MG63 (cell line): ENCODE measurements around the gene CAPN8. TPM values are rescaled to one million over a fixed set of nuclear protein-coding genes. Genes with fewer than 3 reads are reported as not detected.
A peak's percentile ranks its signal among the peaks of the same experiment; 100 is the strongest.

Experiments
- DNase-seq: peaks from one replicate; pipeline ENCODE4 v3.0.0-alpha.2; 2020
- H3K27me3 ChIP-seq: fragments of 250-450 bp; sonication (Bioruptor Pico); 2 replicates; pipeline ENCODE4 v1.5.1; 2020; ENCODE audit warnings: mild to moderate bottlenecking, moderate library complexity
- H3K36me3 ChIP-seq: fragments of 250-450 bp; sonication (Bioruptor Pico); 2 replicates; pipeline ENCODE4 v1.5.1; 2020; ENCODE audit warnings: mild to moderate bottlenecking, moderate library complexity
- H3K4me3 ChIP-seq: fragments of 250-450 bp; sonication (Bioruptor Pico); 2 replicates; pipeline ENCODE4 v1.5.1; 2020; ENCODE audit warnings: mild to moderate bottlenecking, moderate library complexity
- H3K9me3 ChIP-seq: fragments of 250-450 bp; sonication (Bioruptor Pico); 2 replicates; pipeline ENCODE4 v1.5.1; 2020; ENCODE audit warnings: mild to moderate bottlenecking, moderate library complexity
- total RNA-seq: library from RNA; depleted of rRNA; stranded (reverse); fragments of >200 nt; shearing (Covaris generic); gene quantifications from 2 replicates; pipeline ENCODE4 v1.2.3, GENCODE V29; 2014; ENCODE audit warnings: low replicate concordance

The CAPN8 gene
- total RNA-seq, 1 experiment from 2014 or later: not detected

DNA sequence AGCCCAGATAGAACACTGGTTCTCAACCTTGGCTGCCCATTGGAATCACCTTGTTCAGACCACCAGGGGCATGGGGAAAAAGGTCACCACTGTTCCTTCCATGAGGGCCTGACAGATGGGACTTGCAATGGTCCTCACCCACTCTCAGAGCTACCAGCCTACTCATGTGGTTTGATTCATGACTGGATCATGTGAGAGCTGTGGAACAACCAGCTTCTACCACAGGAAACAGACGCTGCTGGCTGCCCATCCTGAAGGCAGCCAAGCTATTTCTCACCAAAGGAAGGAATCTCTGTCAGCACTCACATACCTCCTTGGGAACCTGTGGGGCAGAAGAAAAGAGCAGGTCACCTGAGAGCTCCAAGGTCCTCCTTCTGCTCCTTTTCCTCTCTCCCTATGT is 53.6 kb downstream of the CAPN8 start:
- no peaks in the 10 kb centered on the region for H3K27me3 ChIP-seq
- H3K36me3 ChIP-seq: no peaks in the 10 kb centered on the region
- no peak for DNase-seq
- no peaks in the 10 kb centered on the region for H3K9me3 ChIP-seq
- no peak overlapping the region for H3K4me3 ChIP-seq

DNA sequence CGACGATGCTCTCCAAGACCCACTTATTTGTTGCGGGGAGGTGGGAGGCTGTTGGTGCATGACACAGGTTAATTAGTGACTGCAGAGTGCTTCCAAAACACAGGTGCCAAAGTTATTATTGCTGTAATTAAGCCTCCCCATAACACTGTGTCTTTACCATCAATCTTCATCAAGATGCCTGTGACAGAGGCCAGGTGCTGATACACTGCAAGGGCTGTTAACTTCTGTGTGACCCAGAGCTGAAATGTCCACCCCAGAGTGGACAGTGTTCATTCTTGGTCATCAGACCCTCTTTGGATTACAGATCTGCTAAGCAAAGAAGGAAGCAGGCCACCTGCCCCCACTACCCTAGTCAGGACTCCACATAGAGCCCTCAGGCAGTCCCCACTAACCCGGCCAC is 55.5 kb downstream of the CAPN8 start:
- H3K36me3 ChIP-seq: no peaks in the 10 kb centered on the region
- H3K27me3 ChIP-seq: no peaks in the 10 kb centered on the region
- no peak for DNase-seq
- H3K4me3 ChIP-seq: no peak overlapping the region
- no peaks in the 10 kb centered on the region for H3K9me3 ChIP-seq

DNA sequence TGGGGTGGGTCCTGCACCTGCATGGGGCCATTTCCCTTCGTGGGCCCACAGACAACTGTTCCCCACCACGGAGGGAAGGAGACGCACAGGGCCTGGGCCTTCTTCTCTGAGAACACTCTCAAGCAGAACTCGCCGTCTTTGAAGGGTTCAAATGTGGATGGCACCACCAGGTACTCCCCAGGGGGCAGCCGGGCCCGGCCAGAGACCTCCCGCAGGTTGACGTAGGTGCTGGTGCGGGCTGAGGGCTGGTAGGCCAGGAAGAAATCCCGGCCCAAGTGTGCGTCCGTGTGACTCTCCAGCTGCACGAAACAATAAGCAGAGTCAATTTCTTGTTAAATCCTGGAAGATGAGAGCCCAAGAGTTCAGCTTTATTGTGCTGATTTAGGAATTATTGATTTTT is 56.4 kb downstream of the CAPN8 start:
- no peaks in the 10 kb centered on the region for H3K36me3 ChIP-seq

DNA sequence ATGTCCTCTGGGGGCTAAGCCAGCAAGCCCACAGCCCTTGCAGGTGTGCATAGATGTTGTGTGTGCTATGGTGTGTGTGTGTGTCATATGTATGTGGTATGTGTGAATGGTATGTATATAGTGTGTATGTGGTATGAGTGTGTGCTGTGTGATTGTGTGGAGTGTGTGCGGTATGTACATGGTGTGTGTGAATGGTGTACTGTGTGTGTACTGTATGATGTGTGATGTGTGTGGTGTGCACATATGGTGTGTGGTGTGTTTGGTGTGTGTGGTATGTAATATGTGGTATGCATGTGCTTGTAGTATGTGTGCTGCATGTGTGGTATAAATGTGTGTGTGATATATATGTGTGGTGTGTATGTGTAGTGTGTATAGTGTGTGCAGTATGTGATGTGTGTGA is 107.0 kb downstream of the CAPN8 start:
- no peak for DNase-seq
- Histone ChIP-seq H3K36me3 (no peaks in the 10 kb centered on the region), H3K4me3 (no peak overlapping the region), H3K9me3 (no peaks in the 10 kb centered on the region), H3K27me3 (no peaks in the 10 kb centered on the region)

More for the DNA sequence above, 56.4 kb downstream of the CAPN8 start:
- no peaks in the 10 kb centered on the region for H3K27me3 ChIP-seq
- H3K4me3 ChIP-seq: no peak overlapping the region
- H3K9me3 ChIP-seq: no peaks in the 10 kb centered on the region
- no peak for DNase-seq

DNA sequence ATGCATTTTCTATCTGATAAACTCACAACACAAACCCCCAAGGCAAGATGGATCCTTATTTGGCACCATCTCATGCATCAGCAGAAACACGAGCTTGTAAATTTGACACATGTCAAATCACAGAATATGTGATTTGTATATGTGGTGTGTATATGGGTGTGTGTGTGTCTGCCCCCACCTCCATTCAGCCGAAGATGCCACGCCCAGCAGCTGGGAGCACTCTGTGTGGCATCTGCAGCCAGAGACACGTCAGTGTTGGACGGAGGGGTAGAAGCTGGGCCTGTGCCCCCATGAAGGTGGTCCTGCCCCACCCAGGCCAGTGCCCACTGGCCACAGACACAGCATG is 108.4 kb downstream of the CAPN8 start:
- H3K9me3 ChIP-seq: no peaks in the 10 kb centered on the region
- H3K27me3 ChIP-seq: no peaks in the 10 kb centered on the region
- H3K36me3 ChIP-seq: no peaks in the 10 kb centered on the region
- no peak for DNase-seq
- no peak overlapping the region for H3K4me3 ChIP-seq

DNA sequence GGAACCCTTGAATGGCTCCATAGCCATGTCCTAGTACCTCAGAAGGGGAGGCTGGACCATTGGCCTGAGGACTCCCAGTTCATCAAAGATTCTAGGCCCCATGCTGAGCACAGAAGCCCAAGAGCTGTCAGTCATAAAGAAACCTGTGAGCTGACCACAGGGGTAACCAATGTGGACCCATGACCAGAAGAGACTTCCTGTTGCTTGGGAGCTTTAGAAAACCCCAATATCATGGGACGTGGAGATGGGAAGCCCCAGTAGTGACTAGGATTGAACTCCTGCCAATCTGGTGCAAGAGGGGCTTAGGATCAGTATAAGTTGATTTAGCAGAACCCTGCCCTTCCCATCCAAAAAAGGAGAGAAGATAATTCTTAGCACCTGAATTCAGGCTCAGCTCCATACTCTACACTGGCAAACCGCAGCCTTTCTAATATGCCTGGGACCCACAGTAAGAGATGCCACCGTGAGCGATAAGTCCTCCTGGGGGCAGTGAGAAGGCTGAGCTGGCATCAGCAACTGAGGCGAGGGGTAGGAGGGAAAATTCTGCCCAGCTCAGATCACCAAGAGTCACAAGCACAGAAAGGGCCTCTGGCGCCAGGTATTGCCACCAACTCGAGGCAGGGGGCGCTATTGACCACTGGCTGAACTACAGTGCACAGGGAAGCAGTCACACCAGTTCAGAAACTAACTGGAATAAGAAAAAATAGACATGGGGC is 108.9 kb downstream of the CAPN8 start:
- no peak overlapping the region for H3K4me3 ChIP-seq
- no peaks in the 10 kb centered on the region for H3K36me3 ChIP-seq
- peak; percentile 31 for DNase-seq
- no peaks in the 10 kb centered on the region for H3K9me3 ChIP-seq
- H3K27me3 ChIP-seq: no peaks in the 10 kb centered on the region

DNA sequence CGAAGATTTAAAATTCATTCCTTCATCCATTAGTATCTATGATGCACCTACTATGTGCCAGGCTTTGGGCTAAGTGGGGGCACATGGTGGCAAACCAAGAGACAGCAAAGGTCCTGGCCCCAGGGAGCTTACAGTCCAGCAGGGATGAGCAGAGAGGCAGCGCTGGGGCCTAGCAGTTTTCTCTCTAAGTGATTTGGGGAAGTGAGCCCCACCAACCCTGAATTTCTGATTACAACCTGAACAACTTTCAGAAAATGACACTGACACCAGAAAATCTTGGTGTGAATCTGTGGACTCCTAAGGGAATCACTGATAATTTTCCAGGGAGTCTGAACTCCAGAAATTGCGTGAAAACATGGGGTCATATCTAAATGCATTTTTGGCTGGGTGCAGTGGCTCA is 111.5 kb downstream of the CAPN8 start:
- Histone ChIP-seq H3K36me3 (no peaks in the 10 kb centered on the region), H3K9me3 (no peaks in the 10 kb centered on the region), H3K4me3 (no peak overlapping the region), H3K27me3 (no peaks in the 10 kb centered on the region)
- no peak for DNase-seq

DNA sequence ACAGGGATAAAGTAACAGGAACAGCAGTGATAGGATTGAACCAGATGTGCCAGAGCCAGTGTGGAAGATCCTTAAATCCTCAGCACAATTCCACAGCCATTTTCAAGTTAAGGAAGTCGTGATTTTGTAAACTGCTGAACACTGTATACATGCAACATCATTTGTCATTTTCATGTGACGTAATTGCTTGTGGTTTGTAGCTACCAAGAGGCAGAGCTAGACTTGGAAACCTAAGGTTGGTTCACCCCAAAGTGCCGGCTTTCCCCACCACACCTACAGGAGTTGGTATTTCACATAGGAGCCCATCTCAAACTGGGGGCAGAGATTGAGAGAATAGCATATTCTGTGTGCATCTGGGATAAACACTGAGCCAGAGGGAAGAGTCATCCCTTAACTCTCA is 113.9 kb downstream of the CAPN8 start:
- Histone ChIP-seq H3K27me3 (no peaks in the 10 kb centered on the region), H3K36me3 (no peaks in the 10 kb centered on the region), H3K4me3 (no peak overlapping the region), H3K9me3 (no peaks in the 10 kb centered on the region)
- no peak for DNase-seq

DNA sequence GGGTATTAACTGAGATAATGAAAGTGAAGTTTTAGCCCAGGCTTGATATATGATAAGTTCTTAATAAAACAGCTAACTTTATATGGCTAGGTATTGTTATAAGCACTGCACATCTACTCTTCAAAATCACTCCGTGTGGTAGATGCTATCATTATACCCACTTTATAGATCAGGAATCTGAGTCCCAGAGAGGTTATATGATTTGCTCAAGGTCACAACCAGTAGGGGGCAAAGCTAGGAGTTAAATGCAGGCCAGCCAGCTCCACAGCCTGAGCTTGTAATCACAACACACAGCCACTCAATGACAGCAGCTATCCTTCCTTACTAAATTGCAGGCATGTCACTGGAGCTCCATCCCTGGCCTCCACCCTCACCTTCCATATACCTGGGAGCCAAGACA is 115.8 kb downstream of the CAPN8 start:
- no peaks in the 10 kb centered on the region for H3K36me3 ChIP-seq
- no peak overlapping the region for H3K4me3 ChIP-seq
- no peak for DNase-seq
- no peaks in the 10 kb centered on the region for H3K9me3 ChIP-seq
- H3K27me3 ChIP-seq: no peaks in the 10 kb centered on the region

DNA sequence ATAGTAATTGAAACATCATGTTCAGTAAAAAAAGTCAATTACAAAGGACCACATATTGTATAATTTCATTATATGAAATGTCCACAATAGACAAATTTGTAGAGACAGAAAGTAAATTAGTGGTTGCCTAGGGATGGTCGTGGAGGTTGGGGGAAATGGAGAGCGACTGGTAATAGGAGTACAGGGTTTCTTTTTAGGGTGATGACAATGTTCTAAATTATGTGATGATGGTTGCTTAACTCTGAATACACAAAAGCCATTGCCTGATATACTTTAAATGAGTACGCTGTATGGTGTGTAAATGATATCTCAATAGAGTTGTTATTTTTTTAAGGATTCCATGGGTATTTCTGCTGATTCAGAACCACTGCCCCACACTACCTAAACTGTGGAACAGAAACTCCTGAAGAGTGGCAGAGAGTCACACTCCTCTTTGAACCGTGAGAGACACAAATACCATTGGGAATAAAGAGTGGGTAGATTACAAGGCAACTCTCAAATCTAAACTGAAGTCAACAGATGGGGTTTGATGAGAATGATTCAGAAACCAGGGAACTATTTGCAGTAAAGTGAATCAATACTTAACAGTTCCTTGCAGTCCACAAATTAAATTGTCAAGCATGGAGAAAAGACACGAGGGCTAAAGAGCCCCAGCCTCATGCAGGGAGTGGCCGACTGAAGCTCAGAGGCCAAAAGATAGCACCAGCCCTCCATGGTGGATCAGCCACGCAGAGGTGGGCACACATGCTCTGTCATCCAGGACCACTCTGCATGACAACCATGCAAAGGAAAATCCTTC is 118.0 kb downstream of the CAPN8 start:
- no peak for DNase-seq
- Histone ChIP-seq H3K4me3 (no peak overlapping the region), H3K9me3 (no peaks in the 10 kb centered on the region), H3K27me3 (no peaks in the 10 kb centered on the region), H3K36me3 (no peaks in the 10 kb centered on the region)

DNA sequence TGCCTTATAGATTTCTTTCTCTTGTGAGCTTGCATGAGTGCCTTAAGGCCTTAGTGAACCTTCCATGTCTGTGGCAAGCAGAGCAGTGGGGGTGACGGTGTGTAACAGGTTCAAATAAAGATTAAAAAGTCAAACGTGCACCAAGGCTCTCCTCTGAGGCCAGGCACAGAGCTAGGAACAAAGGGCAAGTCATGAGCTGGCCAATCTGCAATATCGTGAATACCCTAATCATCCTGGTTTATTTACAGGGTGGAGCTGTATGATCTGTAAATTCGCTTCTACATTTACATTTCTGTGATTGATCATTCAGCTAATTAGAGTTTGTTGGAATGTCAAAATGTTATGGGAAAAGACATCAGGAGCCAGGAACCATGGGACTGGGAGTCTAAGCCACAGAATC is 120.2 kb downstream of the CAPN8 start:
- Histone ChIP-seq H3K9me3 (no peaks in the 10 kb centered on the region), H3K27me3 (no peaks in the 10 kb centered on the region), H3K36me3 (no peaks in the 10 kb centered on the region), H3K4me3 (no peak overlapping the region)
- DNase-seq: no peak

DNA sequence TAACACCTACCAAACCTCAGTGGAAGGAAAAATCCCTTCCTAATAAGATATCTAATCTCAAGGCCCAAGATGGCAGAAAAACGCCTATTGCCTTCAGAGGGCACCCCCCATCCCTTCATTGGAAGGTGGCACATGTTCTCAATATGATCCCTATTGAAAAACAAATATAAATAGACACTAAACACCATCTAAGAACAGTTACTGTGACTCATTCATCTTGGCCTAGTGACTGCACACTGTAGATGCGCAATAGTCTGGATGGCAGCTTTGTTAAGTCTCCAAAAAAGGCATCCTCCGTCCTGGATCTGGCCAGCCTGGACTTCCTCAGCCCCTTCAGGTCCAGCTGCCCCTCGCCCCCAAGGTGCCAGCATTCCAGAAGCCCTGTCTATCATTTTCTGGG is 121.9 kb downstream of the CAPN8 start:
- Histone ChIP-seq H3K9me3 (no peaks in the 10 kb centered on the region), H3K27me3 (no peaks in the 10 kb centered on the region; the same call in 1 of the 2 replicates), H3K36me3 (no peaks in the 10 kb centered on the region), H3K4me3 (no peak overlapping the region)
- DNase-seq: peak; percentile 58

DNA sequence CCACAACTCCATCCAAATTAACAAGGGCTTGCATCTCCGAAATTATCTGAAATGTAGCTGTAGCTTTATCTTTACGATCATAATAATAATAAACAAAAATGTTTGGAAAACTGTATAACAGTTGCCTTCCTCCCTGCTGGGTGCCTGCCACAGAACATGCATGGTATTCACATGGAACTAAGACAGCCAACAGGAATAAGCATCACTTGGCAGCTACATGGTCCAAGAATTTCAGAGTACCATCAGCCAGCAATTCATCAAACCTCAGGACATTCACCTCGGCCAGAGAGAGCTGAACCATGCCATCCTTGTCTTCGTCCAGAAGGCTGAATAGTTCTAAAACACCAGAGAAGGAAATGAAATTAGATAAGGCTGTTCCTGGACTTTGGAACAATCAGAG is 122.7 kb downstream of the CAPN8 start:
- peak; percentile 87 for DNase-seq
- Histone ChIP-seq H3K27me3 (no peaks in the 10 kb centered on the region; the same call in 1 of the 2 replicates), H3K36me3 (no peaks in the 10 kb centered on the region), H3K4me3 (no peak overlapping the region), H3K9me3 (no peaks in the 10 kb centered on the region)

DNA sequence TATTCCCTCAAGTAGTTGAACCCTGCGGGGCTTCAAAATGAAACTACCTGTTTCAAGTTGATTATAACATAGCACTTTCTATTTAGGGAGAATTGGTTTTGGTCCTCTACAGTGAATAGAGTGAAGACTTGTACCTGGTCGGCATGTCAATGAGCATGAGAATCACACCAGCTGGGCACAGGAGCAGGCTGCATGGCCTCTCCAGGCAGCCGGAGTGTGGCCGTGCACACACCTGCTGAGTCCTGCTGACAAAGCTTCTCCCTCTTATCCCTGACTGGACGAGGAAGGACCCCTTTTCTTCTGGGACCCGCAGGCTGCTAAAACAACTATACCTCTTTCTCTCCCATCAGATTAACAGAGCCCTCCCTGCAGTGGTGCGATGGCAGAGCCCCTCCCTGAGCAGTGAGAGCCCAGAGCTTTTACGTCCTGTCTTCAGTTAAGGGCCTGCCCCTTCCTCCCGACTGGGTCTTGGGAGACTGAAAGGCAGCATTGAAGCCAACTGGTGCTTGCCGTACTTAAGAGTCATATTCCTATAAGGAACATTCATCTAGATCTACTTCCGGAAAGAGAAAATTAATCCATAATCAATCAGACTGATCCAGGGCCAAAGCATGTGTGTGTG is 124.9 kb downstream of the CAPN8 start:
- Histone ChIP-seq H3K9me3 (no peaks in the 10 kb centered on the region), H3K4me3 (no peak overlapping the region), H3K27me3 (no peaks in the 10 kb centered on the region; the same call in 1 of the 2 replicates), H3K36me3 (no peaks in the 10 kb centered on the region)
- no peak for DNase-seq

DNA sequence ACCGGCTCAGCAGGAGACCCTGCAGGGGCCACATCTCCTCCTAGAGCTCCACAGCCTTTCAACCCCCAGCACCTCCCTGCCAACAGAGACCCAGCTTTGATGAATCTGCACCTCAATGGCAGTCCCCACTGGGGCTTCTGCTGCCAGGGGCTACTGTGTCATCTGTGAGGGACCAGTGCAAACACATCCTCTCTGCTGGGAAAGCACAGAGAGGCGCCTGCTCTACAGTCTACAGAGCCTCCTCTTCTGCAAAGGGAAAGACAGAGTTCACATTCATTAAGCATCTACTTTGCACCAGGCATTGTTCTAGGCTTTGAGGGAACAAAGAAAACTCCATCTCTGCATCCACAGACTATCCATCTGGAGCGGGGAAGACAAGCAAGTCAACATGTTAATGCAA is 125.8 kb downstream of the CAPN8 start:
- Histone ChIP-seq H3K9me3 (no peaks in the 10 kb centered on the region), H3K27me3 (no peaks in the 10 kb centered on the region; the same call in 1 of the 2 replicates), H3K4me3 (no peak overlapping the region), H3K36me3 (no peaks in the 10 kb centered on the region)
- no peak for DNase-seq

DNA sequence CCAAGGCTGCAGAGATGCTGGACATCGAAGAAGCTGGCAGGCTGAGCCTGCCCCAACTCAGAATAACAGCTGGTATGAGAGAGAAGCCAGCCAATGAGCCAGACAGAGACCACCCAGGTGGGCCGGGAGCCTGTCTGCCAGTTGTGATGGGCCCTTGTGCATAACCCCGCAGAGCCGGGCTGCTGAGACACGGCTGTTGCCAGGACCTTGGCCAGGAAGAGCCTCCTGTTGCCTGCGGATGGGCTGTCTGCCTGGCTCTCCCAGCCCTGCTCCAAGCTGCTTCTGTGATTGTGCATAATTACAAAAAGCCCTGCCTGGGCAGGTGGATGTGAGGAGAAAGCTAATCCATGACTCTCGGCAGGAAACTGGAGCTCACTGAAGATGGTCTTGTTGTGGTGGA is 126.5 kb downstream of the CAPN8 start:
- no peaks in the 10 kb centered on the region for H3K9me3 ChIP-seq

DNA sequence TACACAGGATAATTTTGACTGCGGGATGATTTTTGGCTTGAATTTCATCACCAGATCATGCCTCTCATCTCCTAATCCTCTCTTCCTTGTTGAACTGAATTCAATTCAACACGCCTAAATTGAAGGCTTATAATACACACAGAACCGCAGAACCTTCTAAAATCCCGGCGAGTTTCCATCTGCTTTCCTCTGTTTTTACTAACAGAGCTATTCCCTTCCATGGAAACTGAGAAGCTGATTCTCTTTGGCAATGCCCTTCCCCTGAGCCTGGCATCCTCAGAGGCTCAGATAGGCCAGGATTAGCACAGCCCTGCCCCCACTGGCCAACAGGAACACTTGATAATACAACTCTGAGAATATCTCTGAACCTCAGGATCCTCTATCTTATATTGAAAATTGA is 130.2 kb downstream of the CAPN8 start:
- Histone ChIP-seq H3K9me3 (no peaks in the 10 kb centered on the region), H3K27me3 (no peaks in the 10 kb centered on the region; the same call in none of the 2 replicates), H3K4me3 (no peak overlapping the region), H3K36me3 (no peaks in the 10 kb centered on the region)
- DNase-seq: peak; percentile 12

More for the DNA sequence above, 126.5 kb downstream of the CAPN8 start:
- no peak overlapping the region for H3K4me3 ChIP-seq
- no peaks in the 10 kb centered on the region for H3K36me3 ChIP-seq
- DNase-seq: no peak
- no peaks in the 10 kb centered on the region; the same call in 1 of the 2 replicates for H3K27me3 ChIP-seq
